ENCODE measurements around the gene ALDH3A2.

Gene ALDH3A2

DNA sequence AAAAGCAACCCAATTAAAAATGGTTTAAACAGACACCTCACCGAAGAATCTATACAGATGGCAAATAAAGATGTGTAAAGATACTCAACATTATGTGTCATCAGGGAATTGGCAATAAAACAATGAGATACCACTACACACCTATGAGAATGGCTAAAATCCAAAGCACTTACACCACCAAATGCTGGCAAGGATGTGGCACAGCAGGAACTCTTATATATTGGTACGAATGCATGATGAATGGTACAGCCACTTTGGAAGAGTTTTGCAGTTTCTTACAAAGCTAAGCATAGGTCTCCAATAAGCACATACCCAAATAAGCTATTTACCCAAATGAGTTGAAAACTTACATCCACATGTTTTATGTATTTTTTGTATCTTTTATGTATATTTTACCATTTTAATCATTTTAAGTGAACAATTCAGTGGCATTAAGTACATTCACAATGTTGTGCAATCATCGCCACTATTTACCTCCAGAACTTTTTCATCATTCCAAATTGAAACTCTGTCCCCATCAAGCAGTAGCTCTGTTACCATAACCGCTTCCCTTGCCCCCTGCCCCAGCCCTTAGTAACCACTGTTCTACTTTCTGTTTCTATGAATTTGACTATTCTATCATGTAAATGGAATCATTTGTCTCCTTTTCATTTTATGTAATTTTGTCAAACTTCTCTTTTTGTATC is 6.7 kb upstream of the ALDH3A2 start:
- ChIA-PET POLR2A (no interaction called here), CTCF (interaction anchor here (0.6 to 2.7 kb wide), 4 partner anchors 11 to 121 kb away, joined by 3 to 10 read pairs (median 3); no protein-coding TSS in a partner anchor)
- Histone ChIP-seq H3K27ac (ENCODE audit: extremely low read depth, low read depth, low read length) (no peak overlapping the region), H3K4me1 (ENCODE audit: control insufficient read depth, insufficient read depth, low read length) (peaks cover 21% of the 10 kb centered on the region), H3K9me3 (ENCODE audit: control insufficient read depth, insufficient read depth, low read depth, low read length) (no peaks in the 10 kb centered on the region), H3K36me3 (ENCODE audit: control insufficient read depth in 2 of 2, insufficient read depth in 1 of 2, low read length in 2 of 2) (no peaks in the 10 kb centered on the region), H3K4me3 (ENCODE audit: low read depth, low read length) (no peak overlapping the region)
- TF ChIP-seq FEZF1 (tag by site-specific recombination; IDR thresholded peaks at IDR 0.05) (0 out of 2 replicates have a peak, but pooled peaks have one; percentile 38), ZNF221 (tag by site-specific recombination; IDR thresholded peaks at IDR 0.05; ENCODE audit: borderline replicate concordance) (no peak)
- TF ChIP-seq, protein P1, sequence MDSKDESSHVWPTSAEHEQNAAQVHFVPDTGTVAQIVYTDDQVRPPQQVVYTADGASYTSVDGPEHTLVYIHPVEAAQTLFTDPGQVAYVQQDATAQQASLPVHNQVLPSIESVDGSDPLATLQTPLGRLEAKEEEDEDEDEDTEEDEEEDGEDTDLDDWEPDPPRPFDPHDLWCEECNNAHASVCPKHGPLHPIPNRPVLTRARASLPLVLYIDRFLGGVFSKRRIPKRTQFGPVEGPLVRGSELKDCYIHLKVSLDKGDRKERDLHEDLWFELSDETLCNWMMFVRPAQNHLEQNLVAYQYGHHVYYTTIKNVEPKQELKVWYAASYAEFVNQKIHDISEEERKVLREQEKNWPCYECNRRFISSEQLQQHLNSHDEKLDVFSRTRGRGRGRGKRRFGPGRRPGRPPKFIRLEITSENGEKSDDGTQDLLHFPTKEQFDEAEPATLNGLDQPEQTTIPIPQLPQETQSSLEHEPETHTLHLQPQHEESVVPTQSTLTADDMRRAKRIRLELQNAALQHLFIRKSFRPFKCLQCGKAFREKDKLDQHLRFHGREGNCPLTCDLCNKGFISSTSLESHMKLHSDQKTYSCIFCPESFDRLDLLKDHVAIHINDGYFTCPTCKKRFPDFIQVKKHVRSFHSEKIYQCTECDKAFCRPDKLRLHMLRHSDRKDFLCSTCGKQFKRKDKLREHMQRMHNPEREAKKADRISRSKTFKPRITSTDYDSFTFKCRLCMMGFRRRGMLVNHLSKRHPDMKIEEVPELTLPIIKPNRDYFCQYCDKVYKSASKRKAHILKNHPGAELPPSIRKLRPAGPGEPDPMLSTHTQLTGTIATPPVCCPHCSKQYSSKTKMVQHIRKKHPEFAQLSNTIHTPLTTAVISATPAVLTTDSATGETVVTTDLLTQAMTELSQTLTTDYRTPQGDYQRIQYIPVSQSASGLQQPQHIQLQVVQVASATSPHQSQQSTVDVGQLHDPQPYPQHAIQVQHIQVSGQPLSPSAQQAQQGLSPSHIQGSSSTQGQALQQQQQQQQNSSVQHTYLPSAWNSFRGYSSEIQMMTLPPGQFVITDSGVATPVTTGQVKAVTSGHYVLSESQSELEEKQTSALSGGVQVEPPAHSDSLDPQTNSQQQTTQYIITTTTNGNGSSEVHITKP (tag by site-specific recombination; IDR thresholded peaks at IDR 0.05) = peak; percentile 56; the same call in 1 of the 2 replicates
- TF ChIP-seq, protein P2, sequence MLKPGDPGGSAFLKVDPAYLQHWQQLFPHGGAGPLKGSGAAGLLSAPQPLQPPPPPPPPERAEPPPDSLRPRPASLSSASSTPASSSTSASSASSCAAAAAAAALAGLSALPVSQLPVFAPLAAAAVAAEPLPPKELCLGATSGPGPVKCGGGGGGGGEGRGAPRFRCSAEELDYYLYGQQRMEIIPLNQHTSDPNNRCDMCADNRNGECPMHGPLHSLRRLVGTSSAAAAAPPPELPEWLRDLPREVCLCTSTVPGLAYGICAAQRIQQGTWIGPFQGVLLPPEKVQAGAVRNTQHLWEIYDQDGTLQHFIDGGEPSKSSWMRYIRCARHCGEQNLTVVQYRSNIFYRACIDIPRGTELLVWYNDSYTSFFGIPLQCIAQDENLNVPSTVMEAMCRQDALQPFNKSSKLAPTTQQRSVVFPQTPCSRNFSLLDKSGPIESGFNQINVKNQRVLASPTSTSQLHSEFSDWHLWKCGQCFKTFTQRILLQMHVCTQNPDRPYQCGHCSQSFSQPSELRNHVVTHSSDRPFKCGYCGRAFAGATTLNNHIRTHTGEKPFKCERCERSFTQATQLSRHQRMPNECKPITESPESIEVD (tag by site-specific recombination; IDR thresholded peaks at IDR 0.05) = peak; percentile 68

DNA sequence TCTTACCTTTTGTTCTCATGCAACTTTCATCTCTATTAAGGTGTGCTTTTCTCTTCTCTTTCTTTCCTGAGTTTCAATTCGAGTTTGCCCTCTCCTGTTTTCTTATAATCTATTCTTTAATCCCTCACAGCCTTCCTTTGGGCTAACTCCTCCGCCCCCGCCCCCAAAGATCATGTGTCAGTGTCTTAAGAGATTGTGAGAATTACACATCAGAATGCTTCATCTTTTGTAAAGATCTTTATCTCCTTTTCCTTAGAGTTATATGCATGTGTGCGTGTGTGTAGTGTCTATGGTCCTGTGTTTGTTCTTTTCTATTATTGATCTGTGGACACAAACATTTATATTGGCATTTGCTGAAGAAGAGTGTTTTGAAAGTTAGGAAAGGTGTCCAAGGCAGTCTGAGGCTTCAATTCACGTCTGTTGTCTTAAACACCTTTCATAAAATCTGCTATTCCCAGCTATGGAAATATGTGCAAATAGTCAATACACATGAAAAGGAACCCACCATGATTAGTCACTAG is 6.1 kb upstream of the ALDH3A2 start:
- H3K27ac ChIP-seq (ENCODE audit: extremely low read depth, low read depth, low read length) = no peak overlapping the region
- no peaks in the 10 kb centered on the region for H3K9me3 ChIP-seq (ENCODE audit: control insufficient read depth, insufficient read depth, low read depth, low read length)
- CTCF ChIA-PET = interaction anchor here (0.7 to 2.7 kb wide), 6 partner anchors 11 to 279 kb away, joined by 3 to 10 read pairs (median 4); no protein-coding TSS in a partner anchor
- H3K4me1 ChIP-seq (ENCODE audit: control insufficient read depth, insufficient read depth, low read length) = peaks cover 27% of the 10 kb centered on the region
- TF ChIP-seq ZNF785 (tag by site-specific recombination; IDR thresholded peaks at IDR 0.05) = no peak
- peak; percentile 44; the same call in 1 of the 2 replicates for TF ChIP-seq EGR2 (tag by site-specific recombination; IDR thresholded peaks at IDR 0.05; ENCODE audit: low read depth)
- no peaks in the 10 kb centered on the region for H3K36me3 ChIP-seq (ENCODE audit: control insufficient read depth in 2 of 2, insufficient read depth in 1 of 2, low read length in 2 of 2)
- POLR2A ChIA-PET = no interaction called here
- no peak overlapping the region for H3K4me3 ChIP-seq (ENCODE audit: low read depth, low read length)

DNA sequence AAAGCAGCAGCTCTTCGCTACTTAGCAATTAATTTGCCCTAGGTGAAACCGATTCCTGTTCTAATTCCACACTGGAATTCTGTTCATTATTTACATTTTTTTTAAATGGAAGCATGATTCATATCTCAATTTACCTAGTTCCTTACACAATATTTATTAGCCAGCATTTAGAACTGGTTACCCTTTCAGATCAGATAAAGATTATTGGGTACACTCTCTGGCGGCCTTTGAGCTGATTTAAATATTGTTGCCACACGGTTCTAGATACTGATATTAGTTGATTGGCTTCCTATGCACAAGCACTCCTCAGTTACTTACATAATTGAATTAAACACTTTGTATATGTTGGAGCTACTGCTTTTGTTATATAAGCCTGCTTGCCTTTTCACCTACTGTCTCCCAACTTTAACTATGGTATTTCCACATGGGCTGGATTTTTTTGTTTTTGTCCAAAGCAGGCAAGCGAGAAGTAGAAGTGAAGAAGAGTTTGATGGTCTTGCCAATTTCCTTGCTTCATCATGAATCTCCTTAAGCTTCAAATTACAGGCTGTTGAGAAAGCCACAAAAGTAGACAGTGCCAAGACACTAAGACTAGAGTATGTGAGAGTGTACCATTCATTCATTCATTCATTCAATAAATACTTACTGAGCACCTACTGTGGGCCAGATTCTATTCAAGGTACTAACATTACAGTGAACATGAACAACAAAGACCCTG is 3.9 kb upstream of the ALDH3A2 start:
- ChIA-PET CTCF (interaction anchor here (0.6 to 5.1 kb wide), 8 partner anchors 11 to 131 kb away, joined by 3 to 35 read pairs (median 4); no protein-coding TSS in a partner anchor), POLR2A (no interaction called here)
- TF ChIP-seq ZNF354C (tag by site-specific recombination; IDR thresholded peaks at IDR 0.05; ENCODE audit: borderline replicate concordance, low read depth) (no peak), ZNF624 (tag by site-specific recombination; IDR thresholded peaks at IDR 0.05) (no peak)
- H3K4me1 ChIP-seq (ENCODE audit: control insufficient read depth, insufficient read depth, low read length) = peaks cover 31% of the 10 kb centered on the region
- no peaks in the 10 kb centered on the region for H3K9me3 ChIP-seq (ENCODE audit: control insufficient read depth, insufficient read depth, low read depth, low read length)
- H3K27ac ChIP-seq (ENCODE audit: extremely low read depth, low read depth, low read length) = no peak overlapping the region
- no peak overlapping the region for H3K4me3 ChIP-seq (ENCODE audit: low read depth, low read length)
- H3K36me3 ChIP-seq (ENCODE audit: control insufficient read depth in 2 of 2, insufficient read depth in 1 of 2, low read length in 2 of 2) = no peaks in the 10 kb centered on the region

DNA sequence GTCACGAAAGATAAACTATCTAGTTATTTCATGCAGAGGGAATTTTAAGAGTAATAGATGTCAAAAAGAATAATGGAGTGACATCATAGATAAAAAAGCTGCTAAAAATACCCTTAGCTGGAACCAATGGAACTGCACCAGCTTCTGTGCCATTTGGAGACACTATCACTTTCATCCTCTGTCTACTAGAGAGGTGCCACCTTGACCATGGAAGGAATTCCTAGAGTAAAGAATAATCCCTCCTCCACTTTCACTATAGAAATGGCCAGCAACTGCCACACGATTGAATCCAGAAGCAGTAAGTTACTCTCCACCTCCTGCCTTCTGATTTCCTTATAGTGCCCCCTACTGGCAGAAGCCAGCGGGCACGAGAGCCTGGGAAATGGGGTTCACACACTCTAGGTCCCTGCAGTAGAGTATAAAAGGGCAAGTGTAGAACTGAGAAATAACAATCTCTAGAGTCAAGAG is 2.8 kb upstream of the ALDH3A2 start:
- Histone ChIP-seq H3K27ac (ENCODE audit: extremely low read depth, low read depth, low read length) (no peak overlapping the region), H3K4me1 (ENCODE audit: control insufficient read depth, insufficient read depth, low read length) (peaks cover 31% of the 10 kb centered on the region), H3K36me3 (ENCODE audit: control insufficient read depth in 2 of 2, insufficient read depth in 1 of 2, low read length in 2 of 2) (no peaks in the 10 kb centered on the region), H3K4me3 (ENCODE audit: low read depth, low read length) (no peak overlapping the region), H3K9me3 (ENCODE audit: control insufficient read depth, insufficient read depth, low read depth, low read length) (no peaks in the 10 kb centered on the region)
- ChIA-PET CTCF (interaction anchor here (0.5 to 5.1 kb wide), 20 partner anchors 10 to 208 kb away, joined by 3 to 35 read pairs (median 4); no protein-coding TSS in a partner anchor), POLR2A (interaction anchor here (0.9 to 1.3 kb wide), 2 partner anchors 99 to 112 kb away, joined by 4 to 5 read pairs; partner anchors contain the start of gene SLC47A1)
- TF ChIP-seq ZBTB17 (tag by site-specific recombination; IDR thresholded peaks at IDR 0.05) (no peak), ZFP3 (tag by site-specific recombination; IDR thresholded peaks at IDR 0.05; ENCODE audit: low read depth) (no peak), ZEB2 (tag by site-specific recombination; IDR thresholded peaks at IDR 0.05) (no peak), ZIC2 (tag by site-specific recombination; IDR thresholded peaks at IDR 0.05) (no peak)
- TF ChIP-seq, protein P3, sequence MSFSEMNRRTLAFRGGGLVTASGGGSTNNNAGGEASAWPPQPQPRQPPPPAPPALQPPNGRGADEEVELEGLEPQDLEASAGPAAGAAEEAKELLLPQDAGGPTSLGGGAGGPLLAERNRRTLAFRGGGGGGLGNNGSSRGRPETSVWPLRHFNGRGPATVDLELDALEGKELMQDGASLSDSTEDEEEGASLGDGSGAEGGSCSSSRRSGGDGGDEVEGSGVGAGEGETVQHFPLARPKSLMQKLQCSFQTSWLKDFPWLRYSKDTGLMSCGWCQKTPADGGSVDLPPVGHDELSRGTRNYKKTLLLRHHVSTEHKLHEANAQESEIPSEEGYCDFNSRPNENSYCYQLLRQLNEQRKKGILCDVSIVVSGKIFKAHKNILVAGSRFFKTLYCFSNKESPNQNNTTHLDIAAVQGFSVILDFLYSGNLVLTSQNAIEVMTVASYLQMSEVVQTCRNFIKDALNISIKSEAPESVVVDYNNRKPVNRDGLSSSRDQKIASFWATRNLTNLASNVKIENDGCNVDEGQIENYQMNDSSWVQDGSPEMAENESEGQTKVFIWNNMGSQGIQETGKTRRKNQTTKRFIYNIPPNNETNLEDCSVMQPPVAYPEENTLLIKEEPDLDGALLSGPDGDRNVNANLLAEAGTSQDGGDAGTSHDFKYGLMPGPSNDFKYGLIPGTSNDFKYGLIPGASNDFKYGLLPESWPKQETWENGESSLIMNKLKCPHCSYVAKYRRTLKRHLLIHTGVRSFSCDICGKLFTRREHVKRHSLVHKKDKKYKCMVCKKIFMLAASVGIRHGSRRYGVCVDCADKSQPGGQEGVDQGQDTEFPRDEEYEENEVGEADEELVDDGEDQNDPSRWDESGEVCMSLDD (tag by site-specific recombination; IDR thresholded peaks at IDR 0.05) = peak; percentile 51; the same call in 1 of the 2 replicates
- TF ChIP-seq, protein P4, sequence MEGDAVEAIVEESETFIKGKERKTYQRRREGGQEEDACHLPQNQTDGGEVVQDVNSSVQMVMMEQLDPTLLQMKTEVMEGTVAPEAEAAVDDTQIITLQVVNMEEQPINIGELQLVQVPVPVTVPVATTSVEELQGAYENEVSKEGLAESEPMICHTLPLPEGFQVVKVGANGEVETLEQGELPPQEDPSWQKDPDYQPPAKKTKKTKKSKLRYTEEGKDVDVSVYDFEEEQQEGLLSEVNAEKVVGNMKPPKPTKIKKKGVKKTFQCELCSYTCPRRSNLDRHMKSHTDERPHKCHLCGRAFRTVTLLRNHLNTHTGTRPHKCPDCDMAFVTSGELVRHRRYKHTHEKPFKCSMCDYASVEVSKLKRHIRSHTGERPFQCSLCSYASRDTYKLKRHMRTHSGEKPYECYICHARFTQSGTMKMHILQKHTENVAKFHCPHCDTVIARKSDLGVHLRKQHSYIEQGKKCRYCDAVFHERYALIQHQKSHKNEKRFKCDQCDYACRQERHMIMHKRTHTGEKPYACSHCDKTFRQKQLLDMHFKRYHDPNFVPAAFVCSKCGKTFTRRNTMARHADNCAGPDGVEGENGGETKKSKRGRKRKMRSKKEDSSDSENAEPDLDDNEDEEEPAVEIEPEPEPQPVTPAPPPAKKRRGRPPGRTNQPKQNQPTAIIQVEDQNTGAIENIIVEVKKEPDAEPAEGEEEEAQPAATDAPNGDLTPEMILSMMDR (tag by site-specific recombination; IDR thresholded peaks at IDR 0.05) = 0 out of 2 replicates have a peak, but pooled peaks have one; percentile 32
